Skeletal muscle tissue (tissue), 4 donors: Measurements from ENCODE around the gene GTF2F2. TPM values are rescaled to one million over a fixed set of nuclear protein-coding genes. Genes with fewer than 3 reads are reported as not detected.

ENCODE experiments used
- H3K27ac ChIP-seq: one replicate; pipeline ENCODE4 v1.7.0; 2013; ENCODE audit warnings: mild to moderate bottlenecking, low read depth, low read length, inconsistent platforms
- H3K27me3 ChIP-seq, 3 donors: one replicate each; pipeline ENCODE4 v1.7.0; 2013; ENCODE audit warnings: low read length in 3 of 3; ENCODE audit not compliant: control insufficient read depth in 3 of 3, insufficient read depth in 3 of 3
- H3K36me3 ChIP-seq, 3 donors: one replicate each; pipeline ENCODE4 v1.7.0; 2013; ENCODE audit warnings: low read length in 3 of 3; ENCODE audit not compliant: control insufficient read depth in 3 of 3, insufficient read depth in 3 of 3
- H3K4me1 ChIP-seq, 3 donors: one replicate each; pipeline ENCODE4 v1.7.0; 2013; ENCODE audit warnings: low read length in 3 of 3, mild to moderate bottlenecking in 3 of 3; ENCODE audit not compliant: control insufficient read depth in 3 of 3, insufficient read depth in 3 of 3
- H3K4me3 ChIP-seq, 3 donors: one replicate each; pipeline ENCODE4 v1.7.0; 2013; ENCODE audit warnings: low read length in 3 of 3
- H3K9ac ChIP-seq, 3 donors: one replicate each; pipeline ENCODE4 v1.7.0; 2013; ENCODE audit warnings: low read length in 3 of 3, mild to moderate bottlenecking in 3 of 3, moderate library complexity in 2 of 3, low read depth in 1 of 3
- H3K9me3 ChIP-seq, 3 donors: one replicate each; pipeline ENCODE4 v1.7.0; 2013; ENCODE audit warnings: low read length in 3 of 3; ENCODE audit not compliant: control insufficient read depth in 3 of 3
- total RNA-seq: library from RNA; depleted of rRNA; stranded (reverse); fragments of >200 nt; gene quantifications from one replicate; pipeline ENCODE4 v1.2.3, GENCODE V29; 2014
- donor health status: Osteomylitis.

Gene GTF2F2
- total RNA-seq, 1 donor from 2014 or later: 15.7 TPM

- Histone ChIP-seq H3K27ac (no peak overlapping the region), H3K9me3 (no peaks in the 10 kb centered on the region), H3K27me3 (no peaks in the 10 kb centered on the region), H3K4me1 (no peaks in the 10 kb centered on the region), H3K9ac (no peak overlapping the region), H3K4me3 (no peak overlapping the region), H3K36me3 (no peaks in the 10 kb centered on the region)
These were observed 74.0 kb downstream of the GTF2F2 start for GRCh38 chr13:45194081-45194939.

DNA sequence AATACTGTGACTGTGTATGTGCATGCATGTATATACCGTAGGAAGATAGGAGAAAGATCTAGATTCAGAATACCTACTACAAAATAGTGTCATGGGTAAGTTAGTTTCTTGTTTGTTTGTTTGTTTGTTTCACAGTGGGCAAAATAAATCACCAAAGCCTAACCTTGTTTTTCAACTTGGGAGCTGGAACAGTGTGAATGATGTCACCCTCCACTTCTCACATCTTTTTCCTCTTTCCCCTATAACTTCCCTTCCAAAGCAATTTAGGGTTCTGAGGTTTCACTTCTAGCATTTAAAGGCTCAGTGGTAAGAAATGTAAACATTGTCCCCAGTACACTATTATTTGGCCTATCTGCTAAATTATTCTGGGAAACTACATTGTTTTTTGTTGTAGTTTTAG is 75.1 kb downstream of the GTF2F2 start:
- H3K9me3 ChIP-seq: no peaks in the 10 kb centered on the region
- H3K9ac ChIP-seq: no peak overlapping the region
- no peak overlapping the region for H3K27ac ChIP-seq
- no peaks in the 10 kb centered on the region for H3K36me3 ChIP-seq
- no peak overlapping the region for H3K4me3 ChIP-seq
- no peaks in the 10 kb centered on the region for H3K4me1 ChIP-seq
- H3K27me3 ChIP-seq: no peaks in the 10 kb centered on the region

DNA sequence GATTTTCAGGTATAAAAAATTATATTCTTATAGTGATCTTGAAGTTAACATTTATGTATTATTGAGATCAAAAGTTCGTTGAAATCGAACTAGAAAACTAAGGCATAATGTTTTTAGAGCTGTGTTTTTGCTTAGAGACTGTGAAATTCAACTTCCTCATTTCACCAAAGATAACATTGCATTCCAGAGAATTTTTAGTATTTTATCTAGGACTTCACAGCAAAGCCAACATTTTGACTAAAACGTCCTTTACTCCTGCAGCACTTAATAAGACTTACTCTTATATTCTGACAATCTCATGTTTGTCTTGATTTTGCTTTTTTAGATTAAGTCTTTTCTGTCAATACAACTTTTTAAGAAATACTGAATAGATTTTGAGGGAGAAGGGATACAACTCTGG is 75.8 kb downstream of the GTF2F2 start:
- Histone ChIP-seq H3K4me3 (no peak overlapping the region), H3K36me3 (no peaks in the 10 kb centered on the region), H3K27me3 (no peaks in the 10 kb centered on the region), H3K27ac (no peak overlapping the region), H3K4me1 (no peaks in the 10 kb centered on the region), H3K9me3 (no peaks in the 10 kb centered on the region), H3K9ac (no peak overlapping the region)

- no peak overlapping the region for H3K4me3 ChIP-seq
- no peak overlapping the region for H3K27ac ChIP-seq
- no peaks in the 10 kb centered on the region for H3K4me1 ChIP-seq
- H3K36me3 ChIP-seq: no peaks in the 10 kb centered on the region
- H3K9me3 ChIP-seq: no peaks in the 10 kb centered on the region
- no peak overlapping the region for H3K9ac ChIP-seq
- no peaks in the 10 kb centered on the region for H3K27me3 ChIP-seq
These were observed 76.3 kb downstream of the GTF2F2 start for GRCh38 chr13:45196622-45197021.

GRCh38 chr13:45198041-45198440 is 77.7 kb downstream of the GTF2F2 start:
- H3K4me3 ChIP-seq: no peak overlapping the region
- no peak overlapping the region for H3K27ac ChIP-seq
- no peaks in the 10 kb centered on the region for H3K9me3 ChIP-seq
- H3K9ac ChIP-seq: no peak overlapping the region
- H3K27me3 ChIP-seq: no peaks in the 10 kb centered on the region
- no peaks in the 10 kb centered on the region for H3K4me1 ChIP-seq
- H3K36me3 ChIP-seq: no peaks in the 10 kb centered on the region

- no peaks in the 10 kb centered on the region for H3K4me1 ChIP-seq
- no peaks in the 10 kb centered on the region for H3K9me3 ChIP-seq
- H3K4me3 ChIP-seq: no peak overlapping the region
- H3K27ac ChIP-seq: no peak overlapping the region
- no peaks in the 10 kb centered on the region for H3K27me3 ChIP-seq
- no peaks in the 10 kb centered on the region for H3K36me3 ChIP-seq
- no peak overlapping the region for H3K9ac ChIP-seq
These were observed 78.6 kb downstream of the GTF2F2 start for GRCh38 chr13:45198924-45199323.

GRCh38 chr13:45199711-45200110 is 79.4 kb downstream of the GTF2F2 start:
- H3K27me3 ChIP-seq: no peaks in the 10 kb centered on the region
- no peaks in the 10 kb centered on the region for H3K9me3 ChIP-seq
- H3K27ac ChIP-seq: no peak overlapping the region
- H3K4me3 ChIP-seq: no peak overlapping the region
- no peaks in the 10 kb centered on the region for H3K4me1 ChIP-seq
- no peaks in the 10 kb centered on the region for H3K36me3 ChIP-seq
- H3K9ac ChIP-seq: no peak overlapping the region

DNA sequence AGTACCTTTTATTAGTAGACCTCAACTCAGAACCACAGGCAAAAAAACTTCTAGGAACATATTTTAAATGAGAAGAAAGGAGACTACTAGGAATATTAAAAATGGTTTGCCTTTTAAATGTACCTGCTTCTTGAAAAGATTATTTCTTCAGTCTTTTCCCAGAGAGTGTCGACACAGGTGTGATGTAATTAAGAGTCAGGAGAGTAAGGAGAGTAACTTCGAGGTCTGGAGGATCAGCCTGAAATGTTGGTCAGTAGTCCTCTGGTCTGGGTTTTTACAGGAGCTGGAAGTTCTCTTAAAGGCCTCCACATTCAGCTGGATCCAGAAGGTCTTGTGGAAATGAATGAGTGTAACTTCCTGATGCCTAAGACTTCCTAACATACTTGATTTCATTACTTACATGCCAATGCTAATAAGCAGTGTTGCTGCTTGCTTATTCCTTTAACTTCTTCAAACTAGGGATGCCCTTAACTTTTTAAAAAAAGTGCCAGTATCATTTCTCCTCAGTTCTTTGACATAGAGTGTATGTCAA is 80.5 kb downstream of the GTF2F2 start, which contains the start of gene KCTD4:
TSS of gene KCTD4 (minus strand) at position 345 of the 532 bp plus-strand sequence. CDS start 6,478 bp downstream, outside the sequence.
- Histone ChIP-seq H3K9ac (no peak within 1 kb of the TSS), H3K27ac (no peak within 1 kb of the TSS), H3K36me3 (no peaks in the 10 kb centered on the region), H3K27me3 (no peaks in the 10 kb centered on the region), H3K4me3 (no peak within 1 kb of the TSS), H3K9me3 (no peaks in the 10 kb centered on the region), H3K4me1 (no peaks in the 10 kb centered on the region)

DNA sequence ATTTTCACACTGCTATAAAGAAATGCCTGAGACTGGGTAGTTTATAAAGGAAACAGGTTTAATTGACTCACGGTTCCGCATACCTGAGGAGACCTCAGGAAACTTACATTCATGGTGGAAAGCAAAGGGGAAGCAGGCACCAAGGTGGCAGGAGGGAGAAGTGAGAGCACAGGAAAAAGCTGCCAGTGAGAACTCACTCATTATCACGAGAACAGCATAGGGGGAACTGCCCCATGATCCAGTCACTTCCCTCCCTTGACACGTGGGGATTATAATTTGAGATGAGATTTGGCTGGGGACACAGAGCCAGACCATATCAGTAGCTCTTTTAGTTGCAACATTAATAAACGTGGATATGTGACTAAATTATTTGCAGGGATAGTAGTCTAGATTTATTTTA is 84.8 kb downstream of the GTF2F2 start:
- no peak overlapping the region for H3K4me3 ChIP-seq
- peaks cover 0 to 9% (median 7%) of the 10 kb centered on the region in 3 donors for H3K36me3 ChIP-seq
- no peak overlapping the region for H3K27ac ChIP-seq
- no peaks in the 10 kb centered on the region for H3K9me3 ChIP-seq
- H3K9ac ChIP-seq: no peak overlapping the region
- no peaks in the 10 kb centered on the region for H3K27me3 ChIP-seq
- H3K4me1 ChIP-seq: peaks cover 6 to 14% (median 11%) of the 10 kb centered on the region in 3 donors

DNA sequence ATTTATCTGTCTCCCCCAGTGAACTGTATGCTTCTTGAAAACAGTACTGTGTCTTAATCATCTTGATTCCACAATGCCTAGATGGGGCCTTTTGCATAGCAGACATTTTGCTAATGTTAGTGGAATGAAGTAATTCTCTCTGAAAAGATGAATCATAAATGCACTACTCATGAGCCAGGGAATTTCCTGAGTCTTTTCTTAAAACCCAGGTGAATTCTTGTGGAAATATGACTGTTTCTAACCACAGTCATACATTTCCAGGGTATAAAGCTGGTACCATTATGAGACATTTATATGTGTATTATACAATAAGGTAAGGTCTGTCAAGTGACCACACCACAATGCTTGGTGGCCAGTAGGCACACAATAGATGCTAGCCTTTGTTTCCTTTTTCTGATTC is 86.0 kb downstream of the GTF2F2 start:
- Histone ChIP-seq H3K9me3 (no peaks in the 10 kb centered on the region), H3K27me3 (no peaks in the 10 kb centered on the region), H3K9ac (peak overlapping the region in 1 of 3 donors; percentile 51), H3K4me1 (peaks cover 6 to 14% (median 11%) of the 10 kb centered on the region in 3 donors), H3K27ac (peak overlapping the region; percentile 73), H3K36me3 (peaks cover 0 to 13% (median 9%) of the 10 kb centered on the region in 3 donors), H3K4me3 (no peak overlapping the region)
